B cell (primary cell): ENCODE data around the gene HEPACAM2. TPM values are rescaled to one million over a fixed set of nuclear protein-coding genes. Genes with fewer than 3 reads are reported as not detected.

ENCODE experiments used
- ATAC-seq: fragments of 200-7000 bp; cut with Tn5 transposase; one replicate; pipeline ENCODE4 v1.10.0; 2021; ENCODE audit warnings: low read depth, mild to moderate bottlenecking, moderate number of reproducible peaks, moderate library complexity
- CTCF ChIA-PET: fragments of 350-600 bp; sonication (Branson Sonifier 250); formaldehyde crosslinking; loops from one replicate; lab custom pipeline; 2021; ENCODE audit warnings: antibody characterized with exemption, inconsistent platforms; lab: Charles Lee
- POLR2A ChIA-PET: fragments of 350-600 bp; sonication (Branson Sonifier 250); formaldehyde crosslinking; loops from one replicate; lab custom pipeline; 2021; ENCODE audit warnings: antibody characterized with exemption; lab: Charles Lee
- DNase-seq: peaks from one replicate; pipeline ENCODE4 v3.0.0; 2013
- H2AFZ ChIP-seq: 2 replicates; pipeline ENCODE4 v1.6.1; 2012; ENCODE audit warnings: mild to moderate bottlenecking, low read depth, low read length; ENCODE audit not compliant: insufficient read depth, poor library complexity, severe bottlenecking
- H3K27ac ChIP-seq, 2 donors: 1 replicate in 1 of 2; 2 replicates in 1 of 2; pipeline ENCODE4 v1.5.1; 2012 to 2013; ENCODE audit warnings: low read length in 2 of 2, mild to moderate bottlenecking in 2 of 2, moderate library complexity in 1 of 2
- H3K27me3 ChIP-seq, 4 experiments: fragments of 200-600 bp in 1 of 4; sonication (generic) in 1 of 4; replicated peaks in 1 of 4; 1 replicate in 2 of 4; 2 replicates in 2 of 4; pipeline versions ENCODE4 v1.6.1 to v1.7.0; 2013 to 2016; ENCODE audit warnings: low read length in 3 of 4, mild to moderate bottlenecking in 2 of 4, mixed read lengths in 1 of 4, moderate library complexity in 1 of 4; ENCODE audit not compliant: insufficient read depth in 4 of 4, control insufficient read depth in 3 of 4; ENCODE audit errors: control extremely low read depth in 1 of 4
- H3K36me3 ChIP-seq, 2 experiments: replicated peaks in 1 of 2; 1 replicate in 1 of 2; 2 replicates in 1 of 2; pipeline versions ENCODE4 v1.6.1 to v1.7.1; 2013; ENCODE audit warnings: low read length in 1 of 2; ENCODE audit not compliant: insufficient read depth in 2 of 2, control insufficient read depth in 1 of 2; ENCODE audit errors: control extremely low read depth in 1 of 2, extremely low read depth in 1 of 2
- H3K4me1 ChIP-seq, 2 donors: fragments of 200-600 bp in 1 of 2; sonication (generic) in 1 of 2; 1 replicate in 1 of 2; 2 replicates in 1 of 2; pipeline versions ENCODE4 v1.5.1 to v1.6.1; 2013 to 2017; ENCODE audit warnings: low read length in 2 of 2; ENCODE audit not compliant: control insufficient read depth in 2 of 2, insufficient read depth in 2 of 2
- H3K4me2 ChIP-seq: replicated peaks from 2 replicates; pipeline ENCODE3; 2012; ENCODE audit warnings: mild to moderate bottlenecking, low read depth, low read length; ENCODE audit not compliant: poor library complexity, severe bottlenecking
- H3K4me3 ChIP-seq, 5 experiments: fragments of 200-600 bp in 1 of 5; sonication (generic) in 1 of 5; 1 replicate in 3 of 5; 2 replicates in 2 of 5; pipeline versions ENCODE4 v1.5.1 to v1.7.0; 2011 to 2016; ENCODE audit warnings: low read length in 4 of 5, mild to moderate bottlenecking in 4 of 5, low read depth in 2 of 5, control low read depth in 1 of 5, moderate library complexity in 1 of 5; ENCODE audit not compliant: insufficient read depth in 1 of 5; ENCODE audit errors: control extremely low read depth in 1 of 5, extremely low read depth in 1 of 5
- H3K79me2 ChIP-seq: fragments of 200-600 bp; sonication (generic); one replicate; pipeline ENCODE4 v1.6.0; 2016; ENCODE audit warnings: low read length; ENCODE audit not compliant: control insufficient read depth, insufficient read depth
- H3K9ac ChIP-seq: fragments of 200-600 bp; sonication (generic); 2 replicates; pipeline ENCODE4 v1.6.1; 2017; ENCODE audit warnings: mild to moderate bottlenecking, low read length, moderate library complexity
- H3K9me3 ChIP-seq, 3 donors: one replicate each; pipeline versions ENCODE4 v1.6.1 to v1.7.1; 2013; ENCODE audit warnings: low read length in 2 of 3; ENCODE audit not compliant: control insufficient read depth in 2 of 3, insufficient read depth in 1 of 3; ENCODE audit errors: control extremely low read depth in 1 of 3
- H4K20me1 ChIP-seq: 2 replicates; pipeline ENCODE4 v1.6.0; 2012; ENCODE audit warnings: mild to moderate bottlenecking, low read length; ENCODE audit not compliant: insufficient read depth, control insufficient read depth, poor library complexity, severe bottlenecking
- H3K27ac Mint-ChIP-seq: one replicate; pipeline ENCODE4 v1.8.0; 2021; ENCODE audit warnings: mixed read lengths
- H3K27me3 Mint-ChIP-seq: one replicate; pipeline ENCODE4 v1.8.0; 2021; ENCODE audit warnings: mixed read lengths
- H3K4me1 Mint-ChIP-seq: one replicate; pipeline ENCODE4 v1.8.0; 2021; ENCODE audit warnings: mixed read lengths
- H3K4me3 Mint-ChIP-seq: one replicate; pipeline ENCODE4 v1.8.0; 2021; ENCODE audit warnings: mixed read lengths
- H3K9me3 Mint-ChIP-seq: one replicate; pipeline ENCODE4 v1.8.0; 2022; ENCODE audit warnings: mixed read lengths; ENCODE audit not compliant: insufficient read depth
- CTCF ChIP-seq: fragments of 200-600 bp; IDR thresholded peaks from one replicate; pipeline ENCODE4 v1.8.0; 2022; ENCODE audit warnings: antibody characterized with exemption, mild to moderate bottlenecking
- EZH2 ChIP-seq: IDR thresholded peaks from 2 replicates; pipeline ENCODE4 v1.6.1; 2012; ENCODE audit warnings: borderline replicate concordance, low read depth, mild to moderate bottlenecking, moderate library complexity, low read length; ENCODE audit not compliant: insufficient read depth, poor library complexity, severe bottlenecking
- WGBS: methylation state at CpG from one replicate; pipeline ENCODE4 v1.1.5; 2013; ENCODE audit warnings: missing lambda C conversion rate; ENCODE audit not compliant: insufficient coverage; 5-methylcytosine and 5-hydroxymethylcytosine counted together
- intact Hi-C: fragments of 100-400 bp; cut with micrococcal nuclease; formaldehyde crosslinking; loops from one replicate; pipeline ENCODE4 v1.10.0; 2022
- polyA plus RNA-seq: library from polyadenylated mRNA; depleted of rRNA; stranded (reverse); fragments of >200 nt; gene quantifications from 2 replicates; pipeline ENCODE4 v1.2.3, GENCODE V29; 2012
- total RNA-seq, 2 donors: library from RNA; stranded (reverse); fragments of 120-200 nt in 1 of 2; gene quantifications; 1 replicate in 1 of 2; 2 replicates in 1 of 2; pipeline versions ENCODE4 v1.2.3 to v1.2.4, GENCODE V29; 2013 to 2022

HEPACAM2 gene
- total and polyA plus RNA-seq, 2 donors (not counting 1 experiment from before 2014, with no cell fraction given): not detected

GRCh38 chr7:93171606-93172226 lies 54.6 kb downstream of the HEPACAM2 start:
- Mint-ChIP-seq H3K27me3 (peaks cover 14% of the 10 kb centered on the region), H3K9me3 (peaks cover 11% of the 10 kb centered on the region), H3K4me3 (no peak overlapping the region), H3K4me1 (peaks cover 3% of the 10 kb centered on the region), H3K27ac (no peak overlapping the region)
- H3K4me2 ChIP-seq: no peak overlapping the region
- 100% methylated on average over 1 of the region's 2 CpGs for WGBS
- intact Hi-C loops: no loop called here
- DNase-seq (no peak), ATAC-seq (no peak)
- peaks cover 0 to 7% (median 4%) of the 10 kb centered on the region in 4 experiments for H3K27me3 ChIP-seq
- H4K20me1 ChIP-seq: no peaks in the 10 kb centered on the region
- no peak overlapping the region for H2AFZ ChIP-seq
- no peak overlapping the region for H3K27ac ChIP-seq
- POLR2A ChIA-PET: no interaction called here
- H3K79me2 ChIP-seq: no peaks in the 10 kb centered on the region
- CTCF ChIA-PET: interaction anchor here (0.6 to 1.0 kb wide), 2 partner anchors 38 to 830 kb away, joined by 3 to 4 read pairs; no protein-coding TSS in a partner anchor
- H3K36me3 ChIP-seq: no peaks in the 10 kb centered on the region
- no peak overlapping the region for H3K9ac ChIP-seq
- no peak for TF ChIP-seq CTCF
- no peak for TF ChIP-seq EZH2
- H3K9me3 ChIP-seq: peaks cover 6 to 18% (median 14%) of the 10 kb centered on the region in 3 donors
- H3K4me1 ChIP-seq: no peaks in the 10 kb centered on the region
- no peak overlapping the region for H3K4me3 ChIP-seq

- Histone ChIP-seq H3K4me1 (peaks cover 4 to 8% of the 10 kb centered on the region in 2 donors), H3K36me3 (no peaks in the 10 kb centered on the region), H3K27ac (peak overlapping the region; percentile 59 to 81), H3K79me2 (no peaks in the 10 kb centered on the region), H3K4me2 (peak overlapping the region; percentile 57), H3K9ac (peak overlapping the region; percentile 34), H3K27me3 (no peaks in the 10 kb centered on the region), H3K4me3 (peak overlapping the region in 2 of 5 experiments; percentile 5 to 15), H2AFZ (peak overlapping the region; percentile 58), H3K9me3 (peaks cover 0 to 18% (median 12%) of the 10 kb centered on the region in 3 donors), H4K20me1 (no peaks in the 10 kb centered on the region)
- ATAC-seq: peak; percentile 93
- Mint-ChIP-seq H3K27ac (peak overlapping the region; percentile 74), H3K27me3 (no peaks in the 10 kb centered on the region), H3K4me3 (peak overlapping the region; percentile 38), H3K9me3 (peaks cover 13% of the 10 kb centered on the region), H3K4me1 (peaks cover 19% of the 10 kb centered on the region)
- no peak for TF ChIP-seq CTCF
- no peak for TF ChIP-seq EZH2
- POLR2A ChIA-PET: no interaction called here
- CTCF ChIA-PET: no interaction called here
- intact Hi-C loops: loop anchor here (1.0 to 5.0 kb wide), 3 partner anchors 17 to 62 kb away; partner anchors contain the start of genes HEPACAM2, SAMD9 and SAMD9L
- no CpG with 5 or more reads among the region's 1 CpG for WGBS
- DNase-seq: peak; percentile 77
Measured at GRCh38 chr7:93165447-93165846, 60.8 kb downstream of the HEPACAM2 start.
